CD14-positive monocyte (primary cell): Measurements from ENCODE around the gene DENND4C. TPM values are rescaled to one million over a fixed set of nuclear protein-coding genes. Genes with fewer than 3 reads are reported as not detected.
A peak's percentile ranks its signal among the peaks of the same experiment; 100 is the strongest.
"Not testable (repeated sequence)": the region's sequence is repeated elsewhere in the genome, so short reads cannot be mapped to it uniquely, and the experiment has no call there.

Source experiments
- DNase-seq, 3 donors: peaks; one replicate each; pipeline ENCODE4 v3.0.0-alpha.2; 2011 to 2022
- H2AFZ ChIP-seq: 2 replicates; pipeline ENCODE4 v1.6.0; 2012; ENCODE audit warnings: mild to moderate bottlenecking, low read depth, low read length, inconsistent platforms; ENCODE audit not compliant: insufficient read depth, poor library complexity, severe bottlenecking
- H3K27ac ChIP-seq, 2 donors: 1 replicate in 1 of 2; 2 replicates in 1 of 2; pipeline ENCODE4 v1.5.1; 2012 to 2013; ENCODE audit warnings: low read length in 2 of 2, control low read depth in 1 of 2, inconsistent platforms in 1 of 2, low read depth in 1 of 2, mild to moderate bottlenecking in 1 of 2
- H3K27me3 ChIP-seq, 2 donors: one replicate each; pipeline versions ENCODE4 v1.6.0 to v1.6.1; 2011 to 2013; ENCODE audit warnings: low read length in 2 of 2; ENCODE audit not compliant: control insufficient read depth in 2 of 2, insufficient read depth in 2 of 2
- H3K36me3 ChIP-seq, 2 donors: replicated peaks in 1 of 2; 1 replicate in 1 of 2; 2 replicates in 1 of 2; pipeline versions ENCODE4 v1.5.1 to v1.6.1; 2012 to 2013; ENCODE audit warnings: low read length in 2 of 2, control low read depth in 1 of 2, inconsistent platforms in 1 of 2, mild to moderate bottlenecking in 1 of 2; ENCODE audit not compliant: insufficient read depth in 2 of 2, control insufficient read depth in 1 of 2
- H3K4me1 ChIP-seq, 2 donors: 1 replicate in 1 of 2; 2 replicates in 1 of 2; pipeline versions ENCODE4 v1.5.1 to v1.6.1; 2012 to 2013; ENCODE audit warnings: low read length in 2 of 2, control low read depth in 1 of 2, inconsistent platforms in 1 of 2, mild to moderate bottlenecking in 1 of 2, moderate library complexity in 1 of 2; ENCODE audit not compliant: insufficient read depth in 2 of 2, control insufficient read depth in 1 of 2
- H3K4me2 ChIP-seq: replicated peaks from 2 replicates; pipeline ENCODE3; 2012; ENCODE audit warnings: low read length, moderate library complexity, mild to moderate bottlenecking; ENCODE audit not compliant: poor library complexity, severe bottlenecking; ENCODE audit errors: extremely low read depth
- H3K4me3 ChIP-seq, 3 experiments: fragments of 200-600 bp in 1 of 3; sonication (generic) in 1 of 3; replicated peaks in 1 of 3; 1 replicate in 2 of 3; 2 replicates in 1 of 3; pipeline ENCODE4 v1.5.1; 2011 to 2013; ENCODE audit warnings: low read length in 3 of 3, mild to moderate bottlenecking in 3 of 3, control low read depth in 2 of 3, low read depth in 2 of 3, inconsistent platforms in 1 of 3, moderate library complexity in 1 of 3
- H3K79me2 ChIP-seq: 2 replicates; pipeline ENCODE4 v1.6.0; 2012; ENCODE audit warnings: mild to moderate bottlenecking, control low read depth, inconsistent platforms, low read length, moderate library complexity; ENCODE audit not compliant: insufficient read depth
- H3K9ac ChIP-seq: 2 replicates; pipeline ENCODE4 v1.6.0; 2017; ENCODE audit warnings: low read length, mild to moderate bottlenecking; ENCODE audit not compliant: insufficient read depth, poor library complexity, severe bottlenecking
- H3K9me3 ChIP-seq, 2 donors: replicated peaks in 1 of 2; 1 replicate in 1 of 2; 2 replicates in 1 of 2; pipeline versions ENCODE4 v1.5.1 to v1.6.1; 2012 to 2013; ENCODE audit warnings: low read length in 2 of 2, control low read depth in 1 of 2; ENCODE audit not compliant: control insufficient read depth in 1 of 2, insufficient read depth in 1 of 2
- H4K20me1 ChIP-seq: 2 replicates; pipeline ENCODE4 v1.6.0; 2012; ENCODE audit warnings: mild to moderate bottlenecking, low read length, control low read depth, moderate library complexity; ENCODE audit not compliant: insufficient read depth
- H3K27ac Mint-ChIP-seq, 7 donors: one replicate each; pipeline ENCODE4 v1.8.0; 2020; ENCODE audit warnings: mild to moderate bottlenecking in 7 of 7, mixed read lengths in 7 of 7, moderate library complexity in 6 of 7, inconsistent platforms in 2 of 7
- H3K27me3 Mint-ChIP-seq, 3 donors: one replicate each; pipeline ENCODE4 v1.8.0; 2021 to 2022; ENCODE audit warnings: low read depth in 3 of 3, mild to moderate bottlenecking in 3 of 3, mixed read lengths in 3 of 3, moderate library complexity in 3 of 3, inconsistent platforms in 1 of 3
- H3K36me3 Mint-ChIP-seq, 2 donors: one replicate each; pipeline ENCODE4 v1.8.0; 2020; ENCODE audit warnings: mixed read lengths in 2 of 2, inconsistent platforms in 1 of 2, mild to moderate bottlenecking in 1 of 2
- H3K4me1 Mint-ChIP-seq: one replicate; pipeline ENCODE4 v1.8.0; 2020; ENCODE audit warnings: mild to moderate bottlenecking, mixed read lengths
- H3K4me3 Mint-ChIP-seq, 2 donors: one replicate each; pipeline ENCODE4 v1.8.0; 2020; ENCODE audit warnings: mild to moderate bottlenecking in 2 of 2, mixed read lengths in 2 of 2, moderate library complexity in 1 of 2
- H3K9me3 Mint-ChIP-seq, 7 donors: one replicate each; pipeline ENCODE4 v1.8.0; 2020 to 2022; ENCODE audit warnings: mixed read lengths in 7 of 7, mild to moderate bottlenecking in 6 of 7, moderate library complexity in 6 of 7, inconsistent platforms in 2 of 7
- WGBS: methylation state at CpG from one replicate; pipeline ENCODE4 v1.1.5; 2013; ENCODE audit warnings: missing lambda C conversion rate; ENCODE audit not compliant: insufficient coverage; 5-methylcytosine and 5-hydroxymethylcytosine counted together
- intact Hi-C, 2 donors: fragments of 100-400 bp; cut with micrococcal nuclease; formaldehyde crosslinking; loops; one replicate each; pipeline versions ENCODE4 v1.15.0 to v1.15.1; 2023
- polyA plus RNA-seq, 3 donors: library from polyadenylated mRNA; depleted of rRNA in 1 of 3; unstranded in 2 of 3; stranded (reverse) in 1 of 3; fragments of 300-500 nt in 2 of 3; fragments of >200 nt in 1 of 3; fragmentation: Illumina TruSeq in 2 of 3; gene quantifications; 1 replicate in 2 of 3; 2 replicates in 1 of 3; pipeline ENCODE4 v1.2.3, GENCODE V29; 2012 to 2021
- TF ChIP-seq, protein P1 (sequence below): fragments of 200-600 bp; IDR thresholded peaks from one replicate; pipeline ENCODE4 v1.8.0; 2022; ENCODE audit warnings: antibody characterized with exemption, mild to moderate bottlenecking

DENND4C gene
- polyA plus RNA-seq, 3 donors: 8.1 to 15.4 (median 12.7) TPM

- Histone ChIP-seq H2AFZ (no peak overlapping the region), H3K27ac (no peak overlapping the region), H3K4me1 (peaks cover 0 to 2% of the 10 kb centered on the region in 2 donors), H3K9ac (no peak overlapping the region), H3K79me2 (no peaks in the 10 kb centered on the region), H3K36me3 (no peaks in the 10 kb centered on the region), H3K4me2 (no peak overlapping the region), H4K20me1 (no peaks in the 10 kb centered on the region), H3K4me3 (no peak overlapping the region), H3K27me3 (no peaks in the 10 kb centered on the region), H3K9me3 (no peaks in the 10 kb centered on the region)
- Mint-ChIP-seq H3K27me3 (peaks cover 0 to 3% (median 0%) of the 10 kb centered on the region in 3 donors), H3K27ac (peak overlapping the region in 1 of 7 donors; percentile 30), H3K9me3 (peaks cover 0 to 4% (median 0%) of the 10 kb centered on the region in 7 donors), H3K4me3 (no peak overlapping the region), H3K4me1 (peaks cover 8% of the 10 kb centered on the region), H3K36me3 (no peaks in the 10 kb centered on the region)
- intact Hi-C loops: no loop called here
- WGBS: 100% methylated on average over 1 of the region's 2 CpGs
- DNase-seq: no peak
- TF ChIP-seq, protein P1, sequence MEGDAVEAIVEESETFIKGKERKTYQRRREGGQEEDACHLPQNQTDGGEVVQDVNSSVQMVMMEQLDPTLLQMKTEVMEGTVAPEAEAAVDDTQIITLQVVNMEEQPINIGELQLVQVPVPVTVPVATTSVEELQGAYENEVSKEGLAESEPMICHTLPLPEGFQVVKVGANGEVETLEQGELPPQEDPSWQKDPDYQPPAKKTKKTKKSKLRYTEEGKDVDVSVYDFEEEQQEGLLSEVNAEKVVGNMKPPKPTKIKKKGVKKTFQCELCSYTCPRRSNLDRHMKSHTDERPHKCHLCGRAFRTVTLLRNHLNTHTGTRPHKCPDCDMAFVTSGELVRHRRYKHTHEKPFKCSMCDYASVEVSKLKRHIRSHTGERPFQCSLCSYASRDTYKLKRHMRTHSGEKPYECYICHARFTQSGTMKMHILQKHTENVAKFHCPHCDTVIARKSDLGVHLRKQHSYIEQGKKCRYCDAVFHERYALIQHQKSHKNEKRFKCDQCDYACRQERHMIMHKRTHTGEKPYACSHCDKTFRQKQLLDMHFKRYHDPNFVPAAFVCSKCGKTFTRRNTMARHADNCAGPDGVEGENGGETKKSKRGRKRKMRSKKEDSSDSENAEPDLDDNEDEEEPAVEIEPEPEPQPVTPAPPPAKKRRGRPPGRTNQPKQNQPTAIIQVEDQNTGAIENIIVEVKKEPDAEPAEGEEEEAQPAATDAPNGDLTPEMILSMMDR: no peak
Observed at GRCh38 chr9:19387317-19387716, 156.8 kb downstream of the DENND4C start.

GRCh38 chr9:19389539-19389938 is 159.0 kb downstream of the DENND4C start:
- H3K4me3 Mint-ChIP-seq, H3K9me3 Mint-ChIP-seq, intact Hi-C loops, H3K27me3 Mint-ChIP-seq, H3K4me3 ChIP-seq, H3K27me3 ChIP-seq, H2AFZ ChIP-seq, H3K36me3 Mint-ChIP-seq, H3K4me1 Mint-ChIP-seq, H3K27ac ChIP-seq, H3K4me1 ChIP-seq, H4K20me1 ChIP-seq, H3K9me3 ChIP-seq, H3K9ac ChIP-seq, H3K79me2 ChIP-seq, DNase-seq, H3K4me2 ChIP-seq, H3K27ac Mint-ChIP-seq, H3K36me3 ChIP-seq: not testable (repeated sequence)
- WGBS: 100% methylated on average over 2 of the region's 4 CpGs
